ENCODE data around the gene KLHL35. TPM values are rescaled to one million over a fixed set of nuclear protein-coding genes. Genes with fewer than 3 reads are reported as not detected.

Gene KLHL35
- total RNA-seq, 1 donor from 2014 or later = 2.6 TPM

GRCh38 chr11:75479597-75480145 lies 46.7 kb upstream of the KLHL35 start:
- DNase-seq (no peak), ATAC-seq (no peak)
- Histone ChIP-seq H3K9me3 (no peaks in the 10 kb centered on the region), H3K27me3 (ENCODE audit: low read depth) (no peaks in the 10 kb centered on the region), H3K36me3 (no peaks in the 10 kb centered on the region), H3K27ac (no peak overlapping the region), H3K4me1 (peaks cover 25% of the 10 kb centered on the region), H3K4me3 (no peak overlapping the region)
- intact Hi-C loops (cut with DNase I) = no loop called here
- TF ChIP-seq CTCF (IDR thresholded peaks at IDR 0.05) = no peak

- peak; percentile 16 for DNase-seq
- TF ChIP-seq CTCF (IDR thresholded peaks at IDR 0.05) = no peak
- no peak for ATAC-seq
- H3K9me3 ChIP-seq = no peaks in the 10 kb centered on the region
- H3K4me3 ChIP-seq = no peak overlapping the region
- H3K27me3 ChIP-seq (ENCODE audit: low read depth) = no peaks in the 10 kb centered on the region
- H3K27ac ChIP-seq = no peak overlapping the region
- peaks cover 32% of the 10 kb centered on the region for H3K4me1 ChIP-seq
- H3K36me3 ChIP-seq = no peaks in the 10 kb centered on the region
- intact Hi-C loops (cut with DNase I) = no loop called here
Measured at GRCh38 chr11:75478783-75479596, 46.0 kb upstream of the KLHL35 start.

GRCh38 chr11:75477614-75477935 lies 44.6 kb upstream of the KLHL35 start:
- TF ChIP-seq CTCF (IDR thresholded peaks at IDR 0.05) = no peak
- H3K27ac ChIP-seq = no peak overlapping the region

GRCh38 chr11:75476739-75477613 lies 44.0 kb upstream of the KLHL35 start:
- ATAC-seq = peak; percentile 25 to 40
- H3K27me3 ChIP-seq (ENCODE audit: low read depth) = no peaks in the 10 kb centered on the region
- no peaks in the 10 kb centered on the region for H3K36me3 ChIP-seq
- H3K9me3 ChIP-seq = no peaks in the 10 kb centered on the region
- peak; percentile 50 for DNase-seq
- peaks cover 35% of the 10 kb centered on the region for H3K4me1 ChIP-seq
- peak overlapping the region; percentile 78 for H3K27ac ChIP-seq
- no peak for TF ChIP-seq CTCF (IDR thresholded peaks at IDR 0.05)
- intact Hi-C loops (cut with DNase I) = no loop called here
- no peak overlapping the region for H3K4me3 ChIP-seq

More at GRCh38 chr11:75477614-75477935, 44.6 kb upstream of the KLHL35 start:
- H3K36me3 ChIP-seq = no peaks in the 10 kb centered on the region
- DNase-seq (peak; percentile 21), ATAC-seq (no peak)
- peaks cover 35% of the 10 kb centered on the region for H3K4me1 ChIP-seq
- H3K27me3 ChIP-seq (ENCODE audit: low read depth) = no peaks in the 10 kb centered on the region
- H3K4me3 ChIP-seq = no peak overlapping the region
- no peaks in the 10 kb centered on the region for H3K9me3 ChIP-seq
- intact Hi-C loops (cut with DNase I) = no loop called here

GRCh38 chr11:75475767-75476650 lies 43.0 kb upstream of the KLHL35 start:
- H3K36me3 ChIP-seq = no peaks in the 10 kb centered on the region
- ATAC-seq (peak; percentile 42 to 56), DNase-seq (peak; percentile 50)
- intact Hi-C loops (cut with DNase I) = no loop called here
- peaks cover 35% of the 10 kb centered on the region for H3K4me1 ChIP-seq
- H3K4me3 ChIP-seq = peak overlapping the region; percentile 28
- TF ChIP-seq CTCF (IDR thresholded peaks at IDR 0.05) = no peak
- no peaks in the 10 kb centered on the region for H3K27me3 ChIP-seq (ENCODE audit: low read depth)
- peak overlapping the region; percentile 78 for H3K27ac ChIP-seq
- H3K9me3 ChIP-seq = no peaks in the 10 kb centered on the region

Measured in lower lobe of right lung (tissue), 2 donors.